K562 (cell line): ENCODE data around the gene RRAD. TPM values are rescaled to one million over a fixed set of nuclear protein-coding genes. Genes with fewer than 3 reads are reported as not detected.
A peak's percentile ranks its signal among the peaks of the same experiment; 100 is the strongest.

Experiments used
- ATF4 ChIP-seq: fragments of 450-650 bp; formaldehyde crosslinking; IDR thresholded peaks from 2 replicates; pipeline ENCODE4 v1.4.0; 2022; ENCODE audit warnings: mild to moderate bottlenecking, moderate library complexity
- CEBPG ChIP-seq, 3 experiments: fragments of 200-800 bp in 1 of 3; sonication (Bioruptor generic) in 1 of 3; sonication (generic) in 1 of 3; formaldehyde crosslinking in 1 of 3; IDR thresholded peaks in 2 of 3; conservative IDR thresholded peaks in 1 of 3; 2 replicates each; pipeline versions ENCODE4 v1.6.1 to v1.8.0; 2016 to 2022; ENCODE audit warnings: missing compliant biosample characterization in 2 of 3, missing genetic modification characterization in 2 of 3, mild to moderate bottlenecking in 1 of 3, missing genetic modification reagents in 1 of 3
- ETV1 ChIP-seq: fragments of 450-650 bp; conservative IDR thresholded peaks from 2 replicates; pipeline ENCODE4 v1.6.1; 2016; ENCODE audit warnings: missing genetic modification characterization, control low read depth, low read depth, missing compliant biosample characterization
- FOXP1 ChIP-seq: sonication (generic); formaldehyde crosslinking; IDR thresholded peaks from 2 replicates; pipeline ENCODE4 v1.8.0; 2022; ENCODE audit warnings: mild to moderate bottlenecking, missing genetic modification reagents
- MTF1 ChIP-seq: fragments of 250-450 bp; sonication (Bioruptor Pico); IDR thresholded peaks from 2 replicates; pipeline ENCODE4 v1.9.0; 2021; ENCODE audit warnings: moderate library complexity, mild to moderate bottlenecking, inconsistent platforms, borderline replicate concordance
- NCOA6 ChIP-seq: fragments of 450-650 bp; IDR thresholded peaks from 2 replicates; pipeline ENCODE4 v1.6.1; 2017; ENCODE audit warnings: mild to moderate bottlenecking
- NFRKB ChIP-seq: fragments of 450-650 bp; IDR thresholded peaks from 2 replicates; pipeline ENCODE4 v1.6.1; 2016; ENCODE audit warnings: low read depth
- NR3C1 ChIP-seq: sonication (generic); formaldehyde crosslinking; IDR thresholded peaks from 2 replicates; pipeline ENCODE4 v1.8.1; 2022; ENCODE audit warnings: missing genetic modification reagents
- SMAD1 ChIP-seq: fragments of 150-350 bp; IDR thresholded peaks from 2 replicates; pipeline ENCODE4 v1.6.1; 2014; ENCODE audit warnings: low read length, low read depth; ENCODE audit not compliant: partially characterized antibody
- ZC3H11A ChIP-seq: IDR thresholded peaks from 2 replicates; pipeline ENCODE4 v1.6.1; 2012; ENCODE audit warnings: low read depth, low read length, improper control_type of control experiment
- ZC3H4 ChIP-seq: sonication (generic); formaldehyde crosslinking; IDR thresholded peaks from 2 replicates; pipeline ENCODE4 v1.9.0; 2021; ENCODE audit warnings: missing genetic modification reagents, borderline replicate concordance
- ZNF12 ChIP-seq: sonication (generic); formaldehyde crosslinking; IDR thresholded peaks from 2 replicates; pipeline ENCODE4 v1.4.0; 2020; ENCODE audit warnings: mild to moderate bottlenecking, missing genetic modification reagents
- polyA plus RNA-seq, 8 experiments: library from polyadenylated mRNA; depleted of rRNA in 4 of 8; stranded (reverse) in 5 of 8; unstranded in 3 of 8; fragments of >200 nt; fragmentation: Nextera tagmentation in 2 of 8; fragmentation: Illumina TruSeq in 1 of 8; extraction: Ambion mirVana in 2 of 8; extraction: Trizol in 1 of 8; gene quantifications; 2 replicates each; pipeline versions ENCODE4 v1.2.1 to v1.2.3, GENCODE V29; 2011 to 2014; ENCODE audit warnings: inconsistent platforms in 1 of 8, missing spikeins in 1 of 8
- total RNA-seq, 7 experiments: library from RNA; depleted of rRNA in 6 of 7; stranded (reverse); fragments of >200 nt in 6 of 7; fragmentation: Illumina TruSeq in 2 of 7; extraction: Trizol in 2 of 7; gene quantifications; 2 replicates each; pipeline versions ENCODE4 v1.2.1 to v1.2.3, GENCODE V29; 2011 to 2021; ENCODE audit warnings: low replicate concordance in 1 of 7
- TF ChIP-seq, protein P1 (sequence below), 2 experiments: fragments of 450-650 bp; IDR thresholded peaks; 2 replicates each; pipeline ENCODE4 v1.6.1; 2016; ENCODE audit warnings: mild to moderate bottlenecking in 2 of 2, borderline replicate concordance in 1 of 2, low read depth in 1 of 2, moderate library complexity in 1 of 2

The RRAD gene
- total and polyA plus RNA-seq, 9 of the 15 experiments (the other 6 are each of a cell fraction or from before 2014, with no cell fraction given) = 0.09 to 0.20 (median 0.13) TPM; not detected in 5

DNA sequence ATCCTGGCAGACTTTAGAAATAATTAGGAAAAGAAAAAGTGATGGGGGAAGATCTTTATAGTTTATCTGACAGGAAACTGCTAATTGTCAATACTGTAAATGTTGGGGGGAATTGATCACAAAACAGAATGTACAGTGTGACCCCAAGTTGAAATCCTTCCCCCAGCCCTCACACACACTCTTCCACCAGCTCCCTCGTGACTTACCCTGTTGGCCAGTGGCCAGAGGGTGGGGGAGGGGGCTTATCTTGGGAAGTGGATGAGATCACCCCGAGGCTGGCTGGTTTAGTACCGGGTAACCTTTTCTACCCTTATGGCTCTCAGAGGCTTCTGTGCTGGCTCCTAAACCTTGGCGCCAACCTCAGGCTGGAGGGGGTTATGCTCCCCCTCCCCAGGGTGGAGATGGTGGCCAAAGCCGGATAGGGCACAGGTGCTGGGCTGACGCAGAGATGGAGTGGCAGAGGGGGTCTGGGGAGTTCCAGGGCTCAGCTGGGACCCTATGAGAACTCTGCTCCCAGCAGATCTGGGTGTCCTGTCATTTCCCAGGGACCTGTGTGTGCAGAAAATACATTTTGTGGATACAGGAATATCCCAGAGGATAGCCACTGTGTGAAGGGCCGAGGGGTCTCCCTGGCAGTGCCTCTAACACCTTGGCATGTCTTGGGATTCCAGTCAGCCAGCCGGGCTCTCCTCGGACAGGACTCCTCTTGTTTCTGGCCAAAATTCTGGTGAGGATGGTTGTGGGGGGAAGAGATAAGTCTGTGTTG, 25.2 kb downstream of the RRAD start (continued):
- TF ChIP-seq, protein P1, sequence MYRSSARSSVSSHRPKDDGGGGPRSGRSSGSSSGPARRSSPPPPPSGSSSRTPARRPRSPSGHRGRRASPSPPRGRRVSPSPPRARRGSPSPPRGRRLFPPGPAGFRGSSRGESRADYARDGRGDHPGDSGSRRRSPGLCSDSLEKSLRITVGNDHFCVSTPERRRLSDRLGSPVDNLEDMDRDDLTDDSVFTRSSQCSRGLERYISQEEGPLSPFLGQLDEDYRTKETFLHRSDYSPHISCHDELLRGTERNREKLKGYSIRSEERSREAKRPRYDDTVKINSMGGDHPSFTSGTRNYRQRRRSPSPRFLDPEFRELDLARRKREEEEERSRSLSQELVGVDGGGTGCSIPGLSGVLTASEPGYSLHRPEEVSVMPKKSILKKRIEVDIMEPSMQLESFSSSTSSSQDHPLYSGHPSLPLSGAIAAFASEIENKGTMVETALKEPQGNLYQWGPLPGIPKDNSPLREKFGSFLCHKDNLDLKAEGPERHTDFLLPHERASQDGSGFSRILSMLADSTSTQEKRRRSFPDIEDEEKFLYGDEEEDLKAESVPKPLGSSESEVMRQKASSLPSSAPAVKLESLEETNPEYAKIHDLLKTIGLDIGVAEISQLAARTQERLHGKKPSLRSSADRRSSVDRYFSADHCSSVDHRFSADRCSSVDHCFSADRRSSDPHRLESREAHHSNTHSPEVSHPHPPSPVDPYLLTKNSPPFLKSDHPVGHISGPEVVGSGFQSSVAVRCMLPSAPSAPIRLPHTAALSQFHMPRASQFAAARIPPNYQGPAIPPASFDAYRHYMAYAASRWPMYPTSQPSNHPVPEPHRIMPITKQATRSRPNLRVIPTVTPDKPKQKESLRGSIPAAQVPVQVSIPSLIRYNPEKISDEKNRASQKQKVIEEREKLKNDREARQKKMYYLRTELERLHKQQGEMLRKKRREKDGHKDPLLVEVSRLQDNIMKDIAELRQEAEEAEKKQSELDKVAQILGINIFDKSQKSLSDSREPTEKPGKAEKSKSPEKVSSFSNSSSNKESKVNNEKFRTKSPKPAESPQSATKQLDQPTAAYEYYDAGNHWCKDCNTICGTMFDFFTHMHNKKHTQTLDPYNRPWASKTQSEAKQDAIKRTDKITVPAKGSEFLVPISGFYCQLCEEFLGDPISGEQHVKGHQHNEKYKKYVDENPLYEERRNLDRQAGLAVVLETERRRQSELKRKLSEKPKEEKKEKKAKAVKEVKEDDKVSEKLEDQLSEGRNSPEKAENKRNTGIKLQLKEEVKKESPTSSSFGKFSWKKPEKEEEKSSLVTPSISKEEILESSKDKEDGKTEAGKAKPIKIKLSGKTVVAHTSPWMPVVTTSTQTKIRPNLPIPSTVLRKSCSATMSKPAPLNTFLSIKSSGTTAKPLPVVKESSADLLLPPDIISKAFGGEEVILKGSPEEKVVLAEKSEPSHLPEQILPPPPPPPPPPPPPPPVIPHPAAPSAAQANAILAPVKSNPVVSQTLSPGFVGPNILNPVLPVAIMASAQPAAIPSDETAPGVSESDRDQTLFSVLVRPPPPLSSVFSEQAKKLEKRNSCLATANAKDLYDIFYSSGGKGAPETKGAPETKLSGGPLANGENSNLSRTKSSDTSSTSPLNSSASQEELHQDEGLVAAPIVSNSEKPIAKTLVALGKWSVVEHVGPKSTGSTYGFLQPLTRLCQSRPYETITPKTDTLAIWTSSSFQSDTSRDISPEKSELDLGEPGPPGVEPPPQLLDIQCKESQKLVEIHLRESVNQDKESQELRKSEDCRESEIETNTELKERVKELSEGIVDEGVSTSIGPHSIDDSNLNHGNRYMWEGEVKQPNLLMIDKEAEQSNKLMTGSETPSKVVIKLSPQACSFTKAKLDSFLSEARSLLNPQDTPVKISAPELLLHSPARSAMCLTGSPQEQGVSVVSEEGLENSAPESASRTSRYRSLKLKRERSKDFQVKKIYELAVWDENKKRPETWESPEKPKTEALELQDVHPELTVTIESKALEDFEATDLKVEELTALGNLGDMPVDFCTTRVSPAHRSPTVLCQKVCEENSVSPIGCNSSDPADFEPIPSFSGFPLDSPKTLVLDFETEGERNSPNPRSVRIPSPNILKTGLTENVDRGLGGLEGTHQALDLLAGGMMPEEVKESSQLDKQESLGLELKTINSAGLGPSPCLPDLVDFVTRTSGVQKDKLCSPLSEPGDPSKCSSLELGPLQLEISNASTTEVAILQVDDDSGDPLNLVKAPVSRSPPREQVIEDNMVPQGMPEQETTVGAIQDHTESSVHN (IDR thresholded peaks at IDR 0.05; ENCODE audit: borderline replicate concordance in 1 of 2, low read depth in 1 of 2) = peak in 1 of 2 experiments; percentile 61; a peak in 2 of 4 replicates
- TF ChIP-seq FOXP1 (no peak), NFRKB (peak; percentile 83), NCOA6 (0 out of 2 replicates have a peak, but pooled peaks have one; percentile 42), ZNF12 (no peak), CEBPG (CRISPR knock-in tag; IDR thresholded peaks at IDR 0.05) (no peak), CEBPG (tag; conservative IDR thresholded peaks at IDR 0.05 in 1 of 2, IDR thresholded peaks at IDR 0.05 in 1 of 2) (peak; percentile 4 to 76; a peak in 2 of 4 replicates), NR3C1 (CRISPR knock-in tag) (no peak), MTF1 (no peak), ZC3H4 (CRISPR knock-in tag) (no peak), ATF4 (CRISPR knock-in tag) (0 out of 2 replicates have a peak, but pooled peaks have one; percentile 2), ZC3H11A (no peak), SMAD1 (peak; percentile 98), ETV1 (tag) (peak; percentile 55)
